H1 (cell line): Measurements from ENCODE around the gene FADS3. TPM values are rescaled to one million over a fixed set of nuclear protein-coding genes. Genes with fewer than 3 reads are reported as not detected.

Experiments
- CTCF ChIA-PET: fragments of 300-600 bp; sonication (Branson Sonifier 250); formaldehyde crosslinking; loops from one replicate; lab custom pipeline; 2021; ENCODE audit not compliant: partially characterized antibody; lab: Charles Lee
- POLR2A ChIA-PET: fragments of 300-600 bp; sonication (Branson Sonifier 250); formaldehyde crosslinking; loops from one replicate; lab custom pipeline; 2021; ENCODE audit warnings: inconsistent platforms; ENCODE audit not compliant: partially characterized antibody; lab: Charles Lee
- DNase-seq, 2 experiments: peaks; one replicate each; pipeline versions ENCODE4 v3.0.0 to v3.0.0-alpha.2; 2010 to 2022; ENCODE audit warnings: low spot score in 2 of 2, low read depth in 1 of 2, mixed read lengths in 1 of 2
- FAIRE-seq: peaks from 2 replicates; lab custom pipeline; 2011; peaks lifted over from hg19 to GRCh38; lab: Jason Lieb, UNC
- H2AFZ ChIP-seq: 2 replicates; pipeline ENCODE4 v1.8.1; 2012; ENCODE audit warnings: low read length, inconsistent platforms
- H2AK5ac ChIP-seq: 2 replicates; pipeline ENCODE4 v1.6.1; 2013; ENCODE audit warnings: low read depth, low read length
- H2BK120ac ChIP-seq: replicated peaks from 2 replicates; pipeline ENCODE3; 2013; ENCODE audit warnings: low read depth, low read length, inconsistent platforms
- H2BK12ac ChIP-seq: 2 replicates; pipeline ENCODE4 v1.6.1; 2013; ENCODE audit warnings: low read depth, low read length
- H2BK15ac ChIP-seq: 2 replicates; pipeline ENCODE4 v1.6.1; 2013; ENCODE audit warnings: low read length
- H2BK20ac ChIP-seq: 2 replicates; pipeline ENCODE4 v1.6.1; 2013; ENCODE audit warnings: low read length
- H2BK5ac ChIP-seq: 2 replicates; pipeline ENCODE4 v1.6.1; 2013; ENCODE audit warnings: low read depth, low read length
- H3K14ac ChIP-seq: 2 replicates; pipeline ENCODE4 v1.6.1; 2013; ENCODE audit warnings: inconsistent platforms; ENCODE audit not compliant: insufficient read length
- H3K18ac ChIP-seq: 2 replicates; pipeline ENCODE4 v1.6.1; 2013; ENCODE audit warnings: low read length; ENCODE audit errors: extremely low read depth
- H3K23ac ChIP-seq: 2 replicates; pipeline ENCODE4 v1.6.1; 2013; ENCODE audit warnings: inconsistent platforms; ENCODE audit not compliant: insufficient read length
- H3K23me2 ChIP-seq: 2 replicates; pipeline ENCODE4 v1.6.1; 2013; ENCODE audit warnings: low read depth, low read length
- H3K27ac ChIP-seq: 2 replicates; pipeline ENCODE4 v1.6.1; 2011; ENCODE audit warnings: low read depth, low read length, inconsistent platforms
- H3K27me3 ChIP-seq, 4 experiments: replicated peaks in 1 of 4; 1 replicate in 1 of 4; 2 replicates in 3 of 4; pipeline versions ENCODE4 v1.6.1 to v1.8.1; 2011 to 2013; ENCODE audit warnings: low read length in 3 of 4, mild to moderate bottlenecking in 3 of 4, inconsistent platforms in 2 of 4, mixed read lengths in 2 of 4, moderate library complexity in 1 of 4; ENCODE audit not compliant: control insufficient read depth in 3 of 4, insufficient read depth in 3 of 4; ENCODE audit errors: extremely low read depth in 1 of 4
- H3K36me3 ChIP-seq, 4 experiments: 2 replicates each; pipeline versions ENCODE4 v1.6.1 to v1.8.1; 2011 to 2013; ENCODE audit warnings: mild to moderate bottlenecking in 4 of 4, low read length in 3 of 4, moderate library complexity in 2 of 4, control low read depth in 1 of 4, inconsistent platforms in 1 of 4; ENCODE audit not compliant: insufficient read depth in 4 of 4, control insufficient read depth in 2 of 4
- H3K4ac ChIP-seq: replicated peaks from 2 replicates; pipeline ENCODE3; 2013; ENCODE audit warnings: low read length, low read depth, mixed read lengths, inconsistent platforms; ENCODE audit not compliant: insufficient read length
- H3K4me1 ChIP-seq, 4 experiments: replicated peaks in 1 of 4; 1 replicate in 1 of 4; 2 replicates in 3 of 4; pipeline versions ENCODE4 v1.6.1 to v1.8.1; 2011 to 2013; ENCODE audit warnings: low read length in 3 of 4, inconsistent platforms in 2 of 4, mixed read lengths in 1 of 4; ENCODE audit not compliant: insufficient read depth in 4 of 4, control insufficient read depth in 3 of 4
- H3K4me2 ChIP-seq, 2 experiments: 2 replicates each; pipeline versions ENCODE4 v1.6.1 to v1.8.1; 2011 to 2013; ENCODE audit warnings: low read depth in 2 of 2, low read length in 2 of 2, control low read depth in 1 of 2, inconsistent platforms in 1 of 2, mild to moderate bottlenecking in 1 of 2; ENCODE audit not compliant: insufficient read depth in 1 of 2
- H3K4me3 ChIP-seq, 4 experiments: fragments of 200-600, 300-600 bp in 1 of 4; sonication (generic), shearing (Covaris generic), sonication (Bioruptor Twin) in 1 of 4; 2 replicates each; pipeline versions ENCODE4 v1.5.1 to v1.8.1; 2011 to 2016; ENCODE audit warnings: low read length in 4 of 4, low read depth in 3 of 4, control low read depth in 2 of 4, inconsistent platforms in 2 of 4, mild to moderate bottlenecking in 2 of 4, mixed read lengths in 1 of 4, moderate library complexity in 1 of 4; ENCODE audit not compliant: insufficient read depth in 2 of 4; ENCODE audit errors: extremely low read depth in 1 of 4
- H3K56ac ChIP-seq: replicated peaks from 2 replicates; pipeline ENCODE3; 2013; ENCODE audit warnings: low read depth, mild to moderate bottlenecking, mixed read lengths, low read length, inconsistent platforms; ENCODE audit not compliant: insufficient read length
- H3K79me1 ChIP-seq: 2 replicates; pipeline ENCODE4 v1.6.1; 2013; ENCODE audit warnings: low read depth, low read length, control low read depth
- H3K79me2 ChIP-seq, 2 experiments: 2 replicates each; pipeline versions ENCODE4 v1.6.1 to v1.8.1; 2012 to 2013; ENCODE audit warnings: low read length in 2 of 2, mild to moderate bottlenecking in 2 of 2, inconsistent platforms in 1 of 2; ENCODE audit not compliant: insufficient read depth in 2 of 2, control insufficient read depth in 1 of 2
- H3K9ac ChIP-seq, 4 experiments: replicated peaks in 1 of 4; 1 replicate in 1 of 4; 2 replicates in 3 of 4; pipeline versions ENCODE4 v1.6.1 to v1.8.1; 2011 to 2013; ENCODE audit warnings: low read depth in 3 of 4, low read length in 3 of 4, control low read depth in 2 of 4, mild to moderate bottlenecking in 2 of 4, moderate library complexity in 2 of 4, inconsistent platforms in 1 of 4; ENCODE audit errors: extremely low read depth in 1 of 4
- H3K9me3 ChIP-seq, 2 experiments: 2 replicates each; pipeline versions ENCODE4 v1.6.1 to v1.8.1; 2012 to 2013; ENCODE audit warnings: mild to moderate bottlenecking in 2 of 2, moderate library complexity in 2 of 2, control low read depth in 1 of 2, inconsistent platforms in 1 of 2, low read depth in 1 of 2, low read length in 1 of 2, mixed read lengths in 1 of 2; ENCODE audit not compliant: insufficient read depth in 2 of 2
- H4K20me1 ChIP-seq, 2 experiments: replicated peaks in 1 of 2; 2 replicates each; pipeline versions ENCODE3 to v1.8.1; 2011 to 2013; ENCODE audit warnings: inconsistent platforms in 2 of 2, low read length in 2 of 2, mild to moderate bottlenecking in 1 of 2; ENCODE audit not compliant: insufficient read depth in 2 of 2, control insufficient read depth in 1 of 2
- H4K5ac ChIP-seq: 2 replicates; pipeline ENCODE4 v1.6.1; 2013; ENCODE audit warnings: low read length, low read depth, mixed read lengths, inconsistent platforms; ENCODE audit not compliant: insufficient read length
- H4K8ac ChIP-seq: 2 replicates; pipeline ENCODE4 v1.8.0; 2013; ENCODE audit warnings: mild to moderate bottlenecking, moderate library complexity, low read length, inconsistent platforms; ENCODE audit not compliant: insufficient read depth; ENCODE audit errors: extremely low read depth
- H4K91ac ChIP-seq: replicated peaks from 2 replicates; pipeline ENCODE3; 2013; ENCODE audit warnings: low read length, mixed read lengths, inconsistent platforms; ENCODE audit not compliant: insufficient read length
- BCL11A ChIP-seq, 2 experiments: IDR thresholded peaks; one replicate each; pipeline ENCODE4 v1.6.1; 2011; ENCODE audit warnings: low read depth in 2 of 2, low read length in 2 of 2, mild to moderate bottlenecking in 2 of 2
- CBX5 ChIP-seq: fragments of 300-800, 300-1000 bp; sonication (generic); IDR thresholded peaks from 2 replicates; pipeline ENCODE4 v1.7.1; 2016; ENCODE audit warnings: antibody characterized with exemption, low read length, low read depth
- CBX8 ChIP-seq: fragments of 300-800, 300-1000 bp; sonication (generic); IDR thresholded peaks from 2 replicates; pipeline ENCODE4 v1.7.1; 2016; ENCODE audit warnings: low read depth, low read length, borderline replicate concordance
- CHD2 ChIP-seq: IDR thresholded peaks from 2 replicates; pipeline ENCODE4 v1.6.1; 2012; ENCODE audit warnings: low read length, improper control_type of control experiment
- JUN ChIP-seq: IDR thresholded peaks from 2 replicates; pipeline ENCODE4 v1.6.1; 2011; ENCODE audit warnings: low read depth, mild to moderate bottlenecking, improper control_type of control experiment, low read length
- KDM1A ChIP-seq: fragments of 200-600, 300-600 bp; sonication (generic); IDR thresholded peaks from 2 replicates; pipeline ENCODE4 v1.7.1; 2016; ENCODE audit warnings: mild to moderate bottlenecking, low read length, borderline replicate concordance
- POU5F1 ChIP-seq: IDR thresholded peaks from 2 replicates; pipeline ENCODE4 v1.6.1; 2011; ENCODE audit warnings: low read depth, mild to moderate bottlenecking, low read length, moderate library complexity
- SIN3A ChIP-seq, 2 experiments: IDR thresholded peaks in 1 of 2; conservative IDR thresholded peaks in 1 of 2; 2 replicates each; pipeline ENCODE4 v1.6.1; 2011 to 2012; ENCODE audit warnings: low read length in 2 of 2, improper control_type of control experiment in 1 of 2, low read depth in 1 of 2, mild to moderate bottlenecking in 1 of 2
- SRF ChIP-seq: IDR thresholded peaks from 2 replicates; pipeline ENCODE4 v1.6.1; 2011; ENCODE audit warnings: mild to moderate bottlenecking, low read depth, low read length, moderate library complexity
- TAF7 ChIP-seq: optimal IDR thresholded peaks from 2 replicates; pipeline ENCODE3; 2011; ENCODE audit warnings: low read depth, mild to moderate bottlenecking, inconsistent platforms, low read length, moderate library complexity, borderline replicate concordance
- TBP ChIP-seq: IDR thresholded peaks from 2 replicates; pipeline ENCODE4 v1.6.1; 2011; ENCODE audit warnings: low read depth, low read length, improper control_type of control experiment
- WGBS, 2 experiments: shearing (Covaris generic) in 1 of 2; methylation state at CpG; one replicate each; pipeline versions ENCODE4 v1.1.6 to v1.1.7; 2013 to 2015; ENCODE audit warnings: low lambda C conversion rate in 2 of 2, mixed read lengths in 2 of 2, inconsistent platforms in 1 of 2, low coverage in 1 of 2, missing lambda C conversion rate in 1 of 2; ENCODE audit not compliant: insufficient replicate concordance in 2 of 2, insufficient coverage in 1 of 2, insufficient read length in 1 of 2; ENCODE audit errors: extremely low coverage in 1 of 2, missing lambda C conversion rate in 1 of 2; 5-methylcytosine and 5-hydroxymethylcytosine counted together
- polyA plus RNA-seq, 7 experiments: library from polyadenylated mRNA; depleted of rRNA in 3 of 7; stranded (reverse) in 5 of 7; unstranded in 2 of 7; fragments of >200 nt in 5 of 7; fragments of 200-250 nt in 2 of 7; gene quantifications; 1 replicate in 5 of 7; 2 replicates in 1 of 7; 4 replicates in 1 of 7; pipeline versions ENCODE4 v1.2.1 to v1.2.3, GENCODE V29; 2011 to 2013; ENCODE audit warnings: missing spikeins in 2 of 7, mixed read lengths in 2 of 7
- total RNA-seq: library from RNA; stranded (reverse); fragmentation: NEBNext Ultra II Directional; extraction: Animal tissue kit (Norgen Biotek cat#: 25700); gene quantifications from 2 replicates; pipeline ENCODE4 v1.2.1, GENCODE V29; 2021

Gene FADS3
- total and polyA plus RNA-seq, 2 of the 8 experiments (the other 6 are each of a cell fraction or from before 2014, with no cell fraction given): 43.8 to 76.3 TPM

DNA sequence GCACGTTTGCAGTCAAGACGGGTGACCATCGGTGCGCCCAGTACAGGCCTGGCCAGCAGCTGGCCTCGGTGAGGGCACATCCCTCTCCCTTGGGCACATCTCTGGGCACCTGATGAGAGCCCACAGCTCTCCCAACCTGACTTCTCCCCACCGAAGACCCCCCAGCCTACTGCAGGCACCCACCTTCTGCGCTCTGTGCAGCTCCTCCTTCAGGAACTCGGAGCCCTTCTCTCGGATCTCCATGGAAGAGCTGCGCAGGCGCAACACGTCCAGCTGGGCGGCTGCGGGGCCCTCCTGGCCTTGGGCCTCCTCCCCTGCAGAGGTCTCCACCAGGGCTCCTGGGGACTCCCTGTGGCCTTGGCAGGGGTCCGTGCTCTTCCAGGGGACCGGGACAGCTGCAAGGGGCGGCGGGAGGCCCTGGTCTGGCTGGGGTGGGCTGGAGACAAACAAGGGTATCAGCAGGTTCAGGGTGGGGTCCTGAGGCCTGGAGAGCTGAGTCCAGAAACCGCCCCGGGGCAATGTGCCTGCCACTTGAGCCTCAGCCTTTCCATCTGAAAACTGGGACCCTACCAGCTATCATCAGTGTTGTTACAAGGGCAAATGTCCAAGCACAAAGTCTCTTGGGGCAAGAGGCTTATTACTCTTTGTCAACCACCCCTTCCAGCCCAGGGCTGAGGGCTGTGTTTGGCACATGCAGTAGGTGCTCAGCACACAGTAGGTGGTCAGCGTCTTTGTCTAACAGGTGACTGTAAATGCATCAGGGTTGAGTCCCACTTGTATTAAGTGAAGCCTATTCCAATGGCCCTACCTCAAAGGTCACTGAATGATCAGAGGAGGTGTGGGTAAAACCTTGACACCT is 16.8 kb upstream of the FADS3 start:
- no peak overlapping the region for H2BK120ac ChIP-seq
- peak overlapping the region; percentile 81; the same call in 1 of the 2 replicates for H2BK12ac ChIP-seq
- no peak overlapping the region for H2AFZ ChIP-seq
- no peaks in the 10 kb centered on the region for H3K79me2 ChIP-seq
- DNase-seq: no peak
- H3K36me3 ChIP-seq: no peaks in the 10 kb centered on the region
- H3K27ac ChIP-seq: no peak overlapping the region
- peak overlapping the region; percentile 43 to 45; a peak in 2 of 4 replicates for H3K4me2 ChIP-seq
- no peaks in the 10 kb centered on the region for H3K23me2 ChIP-seq
- ChIA-PET CTCF (interaction anchor here (0.5 to 17.1 kb wide), 15 partner anchors 7 to 219 kb away, joined by 3 to 225 read pairs (median 3); partner anchors contain the start of gene BEST1), POLR2A (interaction anchor here (1.1 to 15.5 kb wide), 7 partner anchors 12 to 60 kb away, joined by 3 to 137 read pairs (median 7); partner anchors contain the start of genes BEST1 and FTH1)
- no peak overlapping the region for H2AK5ac ChIP-seq
- H2BK5ac ChIP-seq: 0 out of 2 replicates have a peak overlapping the region, but pooled peaks have one; percentile 71
- H3K9me3 ChIP-seq: no peaks in the 10 kb centered on the region
- peak overlapping the region; percentile 60; the same call in 1 of the 2 replicates for H4K8ac ChIP-seq
- no peak overlapping the region for H3K14ac ChIP-seq
- no peaks in the 10 kb centered on the region for H3K79me1 ChIP-seq
- H3K4me3 ChIP-seq: no peak overlapping the region
- H3K4me1 ChIP-seq: peaks cover 0 to 27% (median 17%) of the 10 kb centered on the region in 4 experiments; a peak in 6 of 7 replicates
- no peak overlapping the region for H3K4ac ChIP-seq
- H4K5ac ChIP-seq: no peak overlapping the region
- no peaks in the 10 kb centered on the region for H3K27me3 ChIP-seq
- H3K9ac ChIP-seq: no peak overlapping the region
- 0 out of 2 replicates have a peak overlapping the region, but pooled peaks have one; percentile 93 for H3K18ac ChIP-seq
- H3K23ac ChIP-seq: no peak overlapping the region
- no peak overlapping the region for H3K56ac ChIP-seq
- H4K20me1 ChIP-seq: no peaks in the 10 kb centered on the region
- peak overlapping the region; percentile 29 for H4K91ac ChIP-seq
- 0 out of 2 replicates have a peak overlapping the region, but pooled peaks have one; percentile 53 for H2BK15ac ChIP-seq
- FAIRE-seq: no peak
- peak overlapping the region; percentile 80; the same call in 1 of the 2 replicates for H2BK20ac ChIP-seq
- 94% methylated on average over 21 of the region's 21 CpGs; no CpG with 5 or more reads in 1 of the 2 experiments for WGBS, 2 experiments
- no peak for TF ChIP-seq CBX5
- TF ChIP-seq TBP: no peak
- TF ChIP-seq CHD2: no peak
- no peak for TF ChIP-seq SIN3A (conservative IDR thresholded peaks at IDR 0.05 in 1 of 2, IDR thresholded peaks at IDR 0.05 in 1 of 2; ENCODE audit: low read depth in 1 of 2, low read length in 2 of 2)
- TF ChIP-seq SRF: no peak
- TF ChIP-seq CBX8: no peak
- no peak for TF ChIP-seq POU5F1
- TF ChIP-seq JUN: no peak
- no peak for TF ChIP-seq BCL11A (IDR thresholded peaks at IDR 0.05; ENCODE audit: low read depth in 2 of 2, low read length in 2 of 2)
- no peak for TF ChIP-seq TAF7
- no peak for TF ChIP-seq KDM1A
